ENCODE results near the gene ABCC10. TPM values are rescaled to one million over a fixed set of nuclear protein-coding genes. Genes with fewer than 3 reads are reported as not detected.

ABCC10 gene
- polyA plus RNA-seq, 2 of the 4 experiments (the other 2 are of a cell fraction), result 6.8 to 9.3 TPM

GRCh38 chr6:43399932-43400487 is 27.3 kb upstream of the ABCC10 start:
- H3K4me2 ChIP-seq, result no peak overlapping the region
- H3K9me3 ChIP-seq, result no peaks in the 10 kb centered on the region
- WGBS (ENCODE audit: missing lambda C conversion rate), result 32% methylated on average over 3 of the region's 3 CpGs
- DNase-seq (ENCODE audit: low read depth in 1 of 2, low spot score in 1 of 2) (no peak), FAIRE-seq (no peak), ATAC-seq (no peak)
- H3K4me1 ChIP-seq, result no peaks in the 10 kb centered on the region
- ChIA-PET POLR2A (no interaction called here), CTCF (interaction anchor here (1.3 kb wide), 1 partner anchor 23 kb away, joined by 3 read pairs; no protein-coding TSS in a partner anchor)
- TF ChIP-seq USF2 (IDR thresholded peaks at IDR 0.05) (no peak), EHMT2 (IDR thresholded peaks at IDR 0.05; ENCODE audit: low read depth) (no peak), FOXS1 (CRISPR knock-in tag; IDR thresholded peaks at IDR 0.05) (no peak), ZNF302 (CRISPR knock-in tag; IDR thresholded peaks at IDR 0.05) (no peak), TFCP2L1 (CRISPR knock-in tag; IDR thresholded peaks at IDR 0.05) (no peak), TP53 (CRISPR knock-in tag; IDR thresholded peaks at IDR 0.05) (no peak), BCL3 (IDR thresholded peaks at IDR 0.05) (no peak), SREBF2 (IDR thresholded peaks at IDR 0.05) (no peak), HOXA7 (CRISPR knock-in tag; IDR thresholded peaks at IDR 0.05) (no peak), CTCF (IDR thresholded peaks at IDR 0.05) (no peak), MAZ (IDR thresholded peaks at IDR 0.05; ENCODE audit: borderline replicate concordance, low read depth, low read length) (no peak), EP300 (IDR thresholded peaks at IDR 0.05) (no peak), FOSL2 (IDR thresholded peaks at IDR 0.05) (no peak), FOSL2 (CRISPR knock-in tag; IDR thresholded peaks at IDR 0.05) (no peak)
- TF ChIP-seq, protein P1, sequence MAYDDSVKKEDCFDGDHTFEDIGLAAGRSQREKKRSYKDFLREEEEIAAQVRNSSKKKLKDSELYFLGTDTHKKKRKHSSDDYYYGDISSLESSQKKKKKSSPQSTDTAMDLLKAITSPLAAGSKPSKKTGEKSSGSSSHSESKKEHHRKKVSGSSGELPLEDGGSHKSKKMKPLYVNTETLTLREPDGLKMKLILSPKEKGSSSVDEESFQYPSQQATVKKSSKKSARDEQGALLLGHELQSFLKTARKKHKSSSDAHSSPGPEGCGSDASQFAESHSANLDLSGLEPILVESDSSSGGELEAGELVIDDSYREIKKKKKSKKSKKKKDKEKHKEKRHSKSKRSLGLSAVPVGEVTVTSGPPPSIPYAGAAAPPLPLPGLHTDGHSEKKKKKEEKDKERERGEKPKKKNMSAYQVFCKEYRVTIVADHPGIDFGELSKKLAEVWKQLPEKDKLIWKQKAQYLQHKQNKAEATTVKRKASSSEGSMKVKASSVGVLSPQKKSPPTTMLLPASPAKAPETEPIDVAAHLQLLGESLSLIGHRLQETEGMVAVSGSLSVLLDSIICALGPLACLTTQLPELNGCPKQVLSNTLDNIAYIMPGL (CRISPR knock-in tag; IDR thresholded peaks at IDR 0.05; ENCODE audit: borderline replicate concordance), result no peak
- H3K4me3 ChIP-seq, result no peak overlapping the region
- no peak overlapping the region for H3K27ac ChIP-seq

DNA sequence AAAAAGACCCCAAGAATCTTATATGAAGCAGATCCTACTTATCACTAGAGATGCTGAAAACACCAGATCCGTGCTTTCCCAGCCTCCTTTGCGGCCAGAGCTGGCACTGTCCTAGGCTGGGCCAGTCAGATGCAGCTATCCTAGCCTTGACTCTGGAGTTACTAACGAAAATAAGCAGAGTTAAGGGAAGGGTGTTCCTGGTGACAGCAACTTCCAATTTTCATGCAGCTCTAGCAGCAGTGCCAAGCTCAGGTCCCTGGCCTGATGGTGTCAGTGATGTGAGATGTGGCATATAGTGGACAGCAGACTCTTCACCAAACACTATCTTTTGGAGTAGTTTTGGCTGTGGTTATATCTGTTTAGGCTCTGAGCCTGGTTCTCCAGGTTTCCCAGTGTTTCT is 25.6 kb upstream of the ABCC10 start:
- no peak overlapping the region for H3K27ac ChIP-seq
- H3K9me3 ChIP-seq, result no peaks in the 10 kb centered on the region
- H3K4me1 ChIP-seq, result no peaks in the 10 kb centered on the region
- TF ChIP-seq KDM1A (IDR thresholded peaks at IDR 0.05; ENCODE audit: low read depth) (no peak), GATA3 (IDR thresholded peaks at IDR 0.05; ENCODE audit: borderline replicate concordance) (no peak), SREBF2 (IDR thresholded peaks at IDR 0.05) (no peak), ZSCAN20 (CRISPR knock-in tag; IDR thresholded peaks at IDR 0.05) (no peak), ZC3H11A (IDR thresholded peaks at IDR 0.05) (no peak), NR3C1 (IDR thresholded peaks at IDR 0.05) (no peak), RCOR1 (IDR thresholded peaks at IDR 0.05; ENCODE audit: low read depth, low read length) (no peak), EHMT2 (IDR thresholded peaks at IDR 0.05; ENCODE audit: low read depth) (no peak), NFE2L2 (conservative IDR thresholded peaks at IDR 0.05; ENCODE audit: low read length) (no peak), SMC3 (IDR thresholded peaks at IDR 0.05) (no peak)
- 73% methylated on average over 3 of the region's 3 CpGs for WGBS (ENCODE audit: missing lambda C conversion rate)
- ChIA-PET CTCF (no interaction called here), POLR2A (no interaction called here)
- DNase-seq (ENCODE audit: low read depth in 1 of 2, low spot score in 1 of 2) (no peak), FAIRE-seq (no peak), ATAC-seq (no peak)
- no peak overlapping the region for H3K4me3 ChIP-seq
- H3K4me2 ChIP-seq, result no peak overlapping the region
